IPS-20b (cell line): ENCODE measurements around the gene ZBTB40.

Experiments
- H3K27ac ChIP-seq: one replicate; pipeline ENCODE4 v1.5.1; 2013; ENCODE audit warnings: low read length
- H3K27me3 ChIP-seq: 2 replicates; pipeline ENCODE4 v1.6.1; 2013; ENCODE audit warnings: mild to moderate bottlenecking, low read length, inconsistent platforms; ENCODE audit not compliant: insufficient read depth
- H3K36me3 ChIP-seq: 2 replicates; pipeline ENCODE4 v1.6.1; 2013; ENCODE audit warnings: low read depth, mild to moderate bottlenecking, inconsistent platforms, low read length, moderate library complexity; ENCODE audit not compliant: insufficient read depth
- H3K4me1 ChIP-seq: 2 replicates; pipeline ENCODE4 v1.6.1; 2013; ENCODE audit warnings: mild to moderate bottlenecking, control low read depth, inconsistent platforms, low read length, moderate library complexity; ENCODE audit not compliant: insufficient read depth
- H3K4me3 ChIP-seq: 2 replicates; pipeline ENCODE4 v1.5.1; 2013; ENCODE audit warnings: mild to moderate bottlenecking, low read length, inconsistent platforms
- H3K9ac ChIP-seq: 2 replicates; pipeline ENCODE4 v1.6.1; 2013; ENCODE audit warnings: low read depth, mild to moderate bottlenecking, inconsistent platforms, low read length, moderate library complexity
- H3K9me3 ChIP-seq: 2 replicates; pipeline ENCODE4 v1.6.1; 2013; ENCODE audit warnings: mild to moderate bottlenecking, low read depth, low read length, inconsistent platforms; ENCODE audit not compliant: insufficient read depth

The ZBTB40 gene

GRCh38 chr1:22476566-22476965, 24.9 kb downstream of the ZBTB40 start:
- H3K4me1 ChIP-seq: peaks cover 3% of the 10 kb centered on the region; the same call in 1 of the 2 replicates
- H3K27ac ChIP-seq: no peak overlapping the region
- no peaks in the 10 kb centered on the region for H3K27me3 ChIP-seq
- no peaks in the 10 kb centered on the region for H3K36me3 ChIP-seq
- no peak overlapping the region for H3K9ac ChIP-seq
- H3K9me3 ChIP-seq: no peaks in the 10 kb centered on the region
- H3K4me3 ChIP-seq: no peak overlapping the region

DNA sequence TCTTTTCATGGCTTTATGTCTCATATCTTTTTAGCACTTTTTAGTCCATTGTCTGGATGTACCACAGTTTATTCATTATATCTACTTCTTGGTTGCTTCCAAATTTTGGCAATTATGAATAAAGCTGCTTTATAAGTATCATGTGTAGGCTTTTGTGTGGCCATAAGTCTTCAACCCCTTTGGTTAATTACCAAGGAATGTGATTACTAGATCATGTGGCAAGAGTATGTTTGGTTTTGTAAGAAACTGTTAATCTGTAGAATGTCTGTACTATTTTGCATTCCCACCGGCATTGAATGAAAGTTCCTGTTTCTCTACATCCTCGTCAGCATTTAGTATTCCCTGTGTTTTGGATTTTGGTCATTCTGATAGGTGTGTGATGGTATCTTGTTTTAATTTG, 31.5 kb downstream of the ZBTB40 start:
- H3K9ac ChIP-seq: no peak overlapping the region
- H3K27ac ChIP-seq: no peak overlapping the region
- H3K9me3 ChIP-seq: peaks cover 3% of the 10 kb centered on the region; the same call in 1 of the 2 replicates
- peaks cover 7% of the 10 kb centered on the region for H3K4me1 ChIP-seq
- no peaks in the 10 kb centered on the region for H3K36me3 ChIP-seq
- no peaks in the 10 kb centered on the region for H3K27me3 ChIP-seq
- no peak overlapping the region for H3K4me3 ChIP-seq

GRCh38 chr1:22484706-22485345, 33.2 kb downstream of the ZBTB40 start:
- no peak overlapping the region for H3K9ac ChIP-seq
- H3K36me3 ChIP-seq: no peaks in the 10 kb centered on the region
- H3K27ac ChIP-seq: no peak overlapping the region
- H3K9me3 ChIP-seq: peaks cover 3% of the 10 kb centered on the region; the same call in 1 of the 2 replicates
- no peaks in the 10 kb centered on the region for H3K27me3 ChIP-seq
- no peak overlapping the region for H3K4me3 ChIP-seq
- peaks cover 21% of the 10 kb centered on the region for H3K4me1 ChIP-seq

- Histone ChIP-seq H3K27me3 (no peaks in the 10 kb centered on the region), H3K27ac (no peak overlapping the region), H3K36me3 (no peaks in the 10 kb centered on the region), H3K9me3 (peaks cover 3% of the 10 kb centered on the region; the same call in 1 of the 2 replicates), H3K9ac (no peak overlapping the region), H3K4me1 (peaks cover 25% of the 10 kb centered on the region), H3K4me3 (no peak overlapping the region)
These were observed 33.8 kb downstream of the ZBTB40 start for GRCh38 chr1:22485431-22485830.

DNA sequence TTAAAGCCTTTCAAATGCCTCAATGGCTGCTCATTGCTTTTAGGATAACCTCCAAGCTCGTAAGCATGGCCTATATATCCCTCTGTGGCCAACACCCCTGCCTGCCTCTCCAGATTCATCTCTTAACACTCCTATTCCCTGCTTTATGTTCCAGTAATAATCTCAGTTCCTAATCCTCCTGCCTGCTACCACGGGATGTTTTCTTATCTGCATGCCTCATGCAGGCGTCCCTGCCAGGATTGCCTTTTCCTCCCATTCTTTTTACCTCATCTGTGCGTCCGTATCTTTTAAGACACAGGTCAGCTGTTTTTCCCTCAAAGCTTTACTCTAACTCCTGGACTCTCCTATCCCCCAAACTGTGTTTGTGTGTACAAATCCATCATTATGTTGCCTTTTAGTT, 36.1 kb downstream of the ZBTB40 start:
- Histone ChIP-seq H3K9ac (no peak overlapping the region), H3K27me3 (no peaks in the 10 kb centered on the region), H3K27ac (no peak overlapping the region), H3K9me3 (peaks cover 3% of the 10 kb centered on the region; the same call in 1 of the 2 replicates), H3K36me3 (no peaks in the 10 kb centered on the region; the same call in 1 of the 2 replicates), H3K4me1 (peaks cover 28% of the 10 kb centered on the region), H3K4me3 (no peak overlapping the region)

DNA sequence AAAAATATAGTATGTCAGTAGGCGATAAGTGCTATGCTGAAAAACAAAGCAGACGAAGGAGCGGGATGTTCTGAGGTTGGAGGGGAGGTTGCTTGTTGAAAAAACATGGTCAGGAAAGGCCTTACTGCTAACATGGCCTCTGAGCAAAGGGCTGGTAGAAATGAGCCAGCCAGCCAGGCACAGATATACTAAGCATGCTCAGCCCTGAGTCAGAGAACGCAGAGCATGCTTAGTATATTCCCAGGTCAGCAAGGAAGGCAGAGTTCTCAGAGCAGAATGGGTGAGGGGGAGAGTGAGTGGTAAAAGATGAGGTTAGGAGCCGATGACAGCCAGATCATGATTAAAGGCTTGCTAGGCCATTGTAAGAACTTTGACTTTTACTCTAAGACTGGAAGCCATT, 36.7 kb downstream of the ZBTB40 start:
- H3K27ac ChIP-seq: no peak overlapping the region
- peaks cover 28% of the 10 kb centered on the region for H3K4me1 ChIP-seq
- H3K36me3 ChIP-seq: peaks cover 2% of the 10 kb centered on the region; the same call in 1 of the 2 replicates
- H3K27me3 ChIP-seq: no peaks in the 10 kb centered on the region
- H3K4me3 ChIP-seq: no peak overlapping the region
- H3K9me3 ChIP-seq: peaks cover 3% of the 10 kb centered on the region; the same call in 1 of the 2 replicates
- H3K9ac ChIP-seq: no peak overlapping the region

GRCh38 chr1:22489278-22489677, 37.6 kb downstream of the ZBTB40 start:
- Histone ChIP-seq H3K4me1 (peaks cover 28% of the 10 kb centered on the region), H3K9ac (no peak overlapping the region), H3K4me3 (no peak overlapping the region), H3K36me3 (peaks cover 7% of the 10 kb centered on the region), H3K27ac (no peak overlapping the region), H3K9me3 (0 out of 2 replicates have a peak, but pooled peaks cover 3% of the 10 kb centered on the region), H3K27me3 (no peaks in the 10 kb centered on the region)

DNA sequence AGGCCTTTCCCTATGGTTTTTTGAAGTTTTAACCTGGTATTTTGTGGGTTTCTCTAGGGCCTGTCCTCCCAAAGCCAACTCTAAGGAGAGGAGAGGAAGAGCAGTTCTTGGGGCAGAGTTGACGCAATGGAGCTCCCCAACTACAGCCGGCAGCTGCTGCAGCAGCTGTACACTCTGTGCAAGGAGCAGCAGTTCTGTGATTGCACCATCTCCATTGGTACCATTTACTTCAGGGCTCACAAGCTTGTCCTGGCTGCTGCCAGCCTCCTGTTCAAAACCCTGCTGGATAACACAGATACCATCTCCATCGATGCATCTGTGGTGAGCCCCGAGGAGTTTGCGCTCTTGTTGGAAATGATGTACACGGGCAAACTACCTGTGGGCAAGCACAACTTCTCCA, 38.2 kb downstream of the ZBTB40 start:
- Histone ChIP-seq H3K9me3 (no peaks in the 10 kb centered on the region), H3K4me1 (peaks cover 28% of the 10 kb centered on the region), H3K9ac (no peak overlapping the region), H3K27ac (no peak overlapping the region), H3K27me3 (no peaks in the 10 kb centered on the region), H3K36me3 (peaks cover 7% of the 10 kb centered on the region), H3K4me3 (peak overlapping the region; percentile 31; the same call in 1 of the 2 replicates)

GRCh38 chr1:22490309-22490708, 38.7 kb downstream of the ZBTB40 start:
- Histone ChIP-seq H3K9ac (no peak overlapping the region), H3K4me3 (peak overlapping the region; percentile 31; the same call in 1 of the 2 replicates), H3K27ac (no peak overlapping the region), H3K4me1 (peaks cover 28% of the 10 kb centered on the region), H3K27me3 (no peaks in the 10 kb centered on the region), H3K36me3 (peaks cover 7% of the 10 kb centered on the region), H3K9me3 (no peaks in the 10 kb centered on the region)

DNA sequence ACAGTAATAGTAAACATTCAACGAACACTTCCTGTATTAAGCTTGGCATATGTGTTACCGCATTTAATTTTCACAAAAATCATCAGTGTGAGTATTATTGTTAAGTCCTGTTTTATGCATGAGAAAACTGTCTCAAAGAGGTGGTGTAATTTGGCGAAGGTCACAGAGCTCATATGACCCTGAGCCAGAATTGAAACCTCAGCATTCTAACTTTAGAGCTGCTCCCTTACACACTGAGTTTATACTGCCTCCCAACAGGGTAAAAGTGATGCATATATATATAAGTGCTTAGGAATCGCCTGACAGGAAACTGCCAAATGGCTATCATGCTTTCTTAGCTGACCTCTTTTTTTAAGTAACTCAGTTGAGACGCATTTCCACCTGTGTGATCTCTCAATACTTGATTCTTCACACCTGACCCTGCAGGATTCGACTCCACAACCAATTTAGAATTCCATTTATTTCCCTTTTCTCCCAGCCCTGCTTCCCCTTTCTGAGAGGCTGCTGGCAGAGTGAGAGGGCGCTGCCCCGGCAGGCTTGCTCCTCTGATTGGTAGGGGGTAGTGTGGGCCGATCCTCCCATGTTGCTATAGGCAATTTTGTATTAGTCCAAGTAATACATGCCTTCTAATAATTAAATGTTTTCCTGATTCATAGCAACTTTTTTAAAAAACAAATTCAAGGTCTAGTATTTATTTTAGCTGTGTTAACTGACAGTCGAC, 40.5 kb downstream of the ZBTB40 start:
- Histone ChIP-seq H3K27ac (no peak overlapping the region), H3K9ac (no peak overlapping the region), H3K36me3 (peaks cover 7% of the 10 kb centered on the region), H3K9me3 (no peaks in the 10 kb centered on the region), H3K27me3 (no peaks in the 10 kb centered on the region), H3K4me3 (no peak overlapping the region), H3K4me1 (peaks cover 28% of the 10 kb centered on the region)

DNA sequence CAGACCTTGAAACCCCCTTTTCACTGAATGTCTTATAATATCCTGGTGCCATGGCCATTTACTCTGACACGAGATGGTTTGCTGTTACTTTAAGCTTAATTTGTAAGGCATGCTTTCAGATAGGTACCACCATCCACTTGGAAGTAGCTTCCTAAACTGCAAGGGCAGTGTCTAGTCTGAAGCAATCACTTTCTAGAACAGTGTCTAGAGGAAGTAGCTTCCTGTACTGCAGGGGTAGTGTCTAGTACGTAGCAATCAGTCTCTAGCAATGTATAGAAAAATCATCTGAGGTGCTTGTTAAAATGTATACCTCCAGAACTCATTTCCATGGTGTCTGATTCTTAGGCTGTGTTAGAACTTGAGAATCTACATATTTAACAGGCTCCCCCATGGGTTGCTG, 42.5 kb downstream of the ZBTB40 start:
- Histone ChIP-seq H3K9ac (no peak overlapping the region), H3K4me3 (no peak overlapping the region), H3K36me3 (peaks cover 7% of the 10 kb centered on the region), H3K27me3 (peaks cover 8% of the 10 kb centered on the region; the same call in 1 of the 2 replicates), H3K27ac (no peak overlapping the region), H3K4me1 (peaks cover 15% of the 10 kb centered on the region), H3K9me3 (no peaks in the 10 kb centered on the region)
